Smooth muscle cell (in vitro differentiated cells): Measurements from ENCODE around the gene TBCEL. TPM values are rescaled to one million over a fixed set of nuclear protein-coding genes. Genes with fewer than 3 reads are reported as not detected.

Experiments used
- DNase-seq: peaks from one replicate; lab custom pipeline; 2025; ENCODE audit not compliant: unreplicated experiment; lab: John Stamatoyannopoulos, UW
- H2AFZ ChIP-seq: fragments of 200-600 bp; sonication (generic); 2 replicates; pipeline ENCODE4 v1.6.0; 2016; ENCODE audit warnings: antibody characterized with exemption, low read depth, mild to moderate bottlenecking
- H3F3A ChIP-seq: fragments of 200-600 bp; sonication (generic); 2 replicates; pipeline ENCODE4 v1.6.0; 2017; ENCODE audit warnings: antibody characterized with exemption, low read depth
- H3K27ac ChIP-seq: fragments of 200-600 bp; sonication (generic); 2 replicates; pipeline ENCODE4 v1.5.1; 2016; ENCODE audit warnings: low read depth, mild to moderate bottlenecking
- H3K27me3 ChIP-seq: fragments of 200-600 bp; sonication (generic); 2 replicates; pipeline ENCODE4 v1.6.1; 2016; ENCODE audit warnings: low read depth, mild to moderate bottlenecking
- H3K36me3 ChIP-seq: fragments of 200-600 bp; sonication (generic); 2 replicates; pipeline ENCODE4 v1.5.1; 2016; ENCODE audit warnings: low read depth
- H3K4me1 ChIP-seq: fragments of 200-600 bp; sonication (generic); 2 replicates; pipeline ENCODE4 v1.5.1; 2016; ENCODE audit warnings: low read depth
- H3K4me2 ChIP-seq: fragments of 200-600 bp; sonication (generic); 2 replicates; pipeline ENCODE4 v1.6.0; 2016; ENCODE audit warnings: mild to moderate bottlenecking
- H3K4me3 ChIP-seq: fragments of 200-600 bp; sonication (generic); 2 replicates; pipeline ENCODE4 v1.5.1; 2016; ENCODE audit warnings: mild to moderate bottlenecking
- H3K79me2 ChIP-seq: fragments of 200-600 bp; sonication (generic); 2 replicates; pipeline ENCODE4 v1.6.0; 2016; ENCODE audit warnings: low read depth, mild to moderate bottlenecking
- H3K9ac ChIP-seq: fragments of 200-600 bp; sonication (generic); 2 replicates; pipeline ENCODE4 v1.6.0; 2016; ENCODE audit warnings: low read depth
- H3K9me3 ChIP-seq: fragments of 200-600 bp; sonication (generic); replicated peaks from 2 replicates; pipeline ENCODE4 v1.5.1; 2016; ENCODE audit warnings: low read depth
- H4K20me1 ChIP-seq: fragments of 200-600 bp; sonication (generic); 2 replicates; pipeline ENCODE4 v1.6.0; 2016; ENCODE audit warnings: low read depth
- WGBS: methylation state at CpG from one replicate; pipeline ENCODE4 v1.1.7; 2016; ENCODE audit warnings: low lambda C conversion rate; 5-methylcytosine and 5-hydroxymethylcytosine counted together
- polyA plus RNA-seq: library from polyadenylated mRNA; unstranded; fragments of >200 nt; fragmentation: Nextera tagmentation; extraction: Ambion mirVana; gene quantifications from 2 replicates; pipeline ENCODE4 v1.2.1, GENCODE V29; 2016
- total RNA-seq: library from RNA; depleted of rRNA; stranded (reverse); fragments of >200 nt; gene quantifications from 2 replicates; pipeline ENCODE4 v1.2.3, GENCODE V29; 2014
- TF ChIP-seq, protein P1 (sequence below): fragments of 200-600 bp; sonication (generic); IDR thresholded peaks from 2 replicates; pipeline ENCODE4 v1.5.1; 2017; ENCODE audit warnings: borderline replicate concordance, mild to moderate bottlenecking, antibody characterized with exemption; ENCODE audit not compliant: insufficient read depth, poor library complexity, severe bottlenecking

TBCEL gene
- total and polyA plus RNA-seq, 2 experiments from 2014 or later = 9.6 to 16.0 TPM

DNA sequence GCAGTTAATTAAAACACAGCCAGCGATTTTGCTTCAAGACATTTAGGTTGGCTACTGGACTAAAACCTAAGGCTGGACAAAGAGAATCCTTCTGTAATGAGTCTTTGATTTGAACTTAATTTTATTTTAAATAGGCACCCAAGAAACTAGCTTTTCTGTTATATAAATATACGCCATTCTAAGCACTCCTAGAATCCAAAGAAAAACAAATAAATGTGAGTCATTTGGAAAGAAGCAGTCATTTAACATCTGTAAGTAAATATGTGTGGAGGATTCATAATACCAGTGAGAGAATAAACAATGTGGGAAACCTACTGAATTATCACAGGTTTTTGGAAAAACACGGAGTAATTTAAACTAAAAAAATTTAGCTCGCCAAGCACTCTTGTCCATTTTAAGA, 76.0 kb downstream of the TBCEL start:
- no peak overlapping the region for H3K4me3 ChIP-seq
- TF ChIP-seq, protein P1, sequence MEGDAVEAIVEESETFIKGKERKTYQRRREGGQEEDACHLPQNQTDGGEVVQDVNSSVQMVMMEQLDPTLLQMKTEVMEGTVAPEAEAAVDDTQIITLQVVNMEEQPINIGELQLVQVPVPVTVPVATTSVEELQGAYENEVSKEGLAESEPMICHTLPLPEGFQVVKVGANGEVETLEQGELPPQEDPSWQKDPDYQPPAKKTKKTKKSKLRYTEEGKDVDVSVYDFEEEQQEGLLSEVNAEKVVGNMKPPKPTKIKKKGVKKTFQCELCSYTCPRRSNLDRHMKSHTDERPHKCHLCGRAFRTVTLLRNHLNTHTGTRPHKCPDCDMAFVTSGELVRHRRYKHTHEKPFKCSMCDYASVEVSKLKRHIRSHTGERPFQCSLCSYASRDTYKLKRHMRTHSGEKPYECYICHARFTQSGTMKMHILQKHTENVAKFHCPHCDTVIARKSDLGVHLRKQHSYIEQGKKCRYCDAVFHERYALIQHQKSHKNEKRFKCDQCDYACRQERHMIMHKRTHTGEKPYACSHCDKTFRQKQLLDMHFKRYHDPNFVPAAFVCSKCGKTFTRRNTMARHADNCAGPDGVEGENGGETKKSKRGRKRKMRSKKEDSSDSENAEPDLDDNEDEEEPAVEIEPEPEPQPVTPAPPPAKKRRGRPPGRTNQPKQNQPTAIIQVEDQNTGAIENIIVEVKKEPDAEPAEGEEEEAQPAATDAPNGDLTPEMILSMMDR = no peak
- H3F3A ChIP-seq = no peaks in the 10 kb centered on the region
- H3K4me1 ChIP-seq = peaks cover 15% of the 10 kb centered on the region
- no peak overlapping the region for H2AFZ ChIP-seq
- no peaks in the 10 kb centered on the region for H4K20me1 ChIP-seq
- no peaks in the 10 kb centered on the region for H3K9me3 ChIP-seq
- H3K79me2 ChIP-seq = no peaks in the 10 kb centered on the region
- H3K27ac ChIP-seq = no peak overlapping the region
- WGBS = 49% methylated on average over 4 of the region's 4 CpGs
- no peaks in the 10 kb centered on the region for H3K36me3 ChIP-seq
- H3K9ac ChIP-seq = no peak overlapping the region
- H3K27me3 ChIP-seq = no peaks in the 10 kb centered on the region
- DNase-seq = no peak
- H3K4me2 ChIP-seq = peak overlapping the region; percentile 7

DNA sequence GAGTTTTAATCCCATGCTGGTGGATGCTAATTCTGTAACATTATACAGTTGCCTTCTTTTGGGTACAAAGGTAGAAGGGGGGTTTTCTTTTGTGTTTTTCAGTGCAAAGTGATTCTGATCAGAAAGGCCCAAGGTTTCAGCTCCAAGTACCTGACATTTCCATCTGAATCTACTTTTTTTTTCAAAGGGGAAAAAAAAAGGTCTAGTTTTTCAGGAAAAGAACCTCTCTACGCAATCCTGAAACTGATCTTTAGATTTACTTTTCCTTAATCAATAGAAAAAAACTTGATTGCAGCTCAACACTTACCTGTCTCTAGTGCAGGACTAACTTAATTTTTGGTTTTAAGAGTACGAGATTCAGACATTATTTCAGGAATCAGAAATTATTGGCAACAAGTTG, 77.0 kb downstream of the TBCEL start, which contains the start of gene TECTA:
Gene TECTA (plus strand): TSS at position 301 of the 400 bp plus-strand sequence. CDS start 1,423 bp downstream, outside the sequence.
- TF ChIP-seq, protein P1 = no peak
- Histone ChIP-seq H3K27ac (no peak within 1 kb of the TSS), H3K27me3 (no peaks in the 10 kb centered on the region), H3F3A (no peaks in the 10 kb centered on the region), H3K4me2 (peak within 1 kb of the TSS; percentile 7), H4K20me1 (no peaks in the 10 kb centered on the region), H3K79me2 (no peaks in the 10 kb centered on the region), H3K4me1 (peaks cover 15% of the 10 kb centered on the region), H3K9me3 (no peaks in the 10 kb centered on the region), H3K9ac (no peak within 1 kb of the TSS), H3K4me3 (no peak within 1 kb of the TSS), H3K36me3 (no peaks in the 10 kb centered on the region), H2AFZ (no peak within 1 kb of the TSS)
- 97% methylated on average over 2 of the region's 2 CpGs for WGBS
- no peak for DNase-seq

DNA sequence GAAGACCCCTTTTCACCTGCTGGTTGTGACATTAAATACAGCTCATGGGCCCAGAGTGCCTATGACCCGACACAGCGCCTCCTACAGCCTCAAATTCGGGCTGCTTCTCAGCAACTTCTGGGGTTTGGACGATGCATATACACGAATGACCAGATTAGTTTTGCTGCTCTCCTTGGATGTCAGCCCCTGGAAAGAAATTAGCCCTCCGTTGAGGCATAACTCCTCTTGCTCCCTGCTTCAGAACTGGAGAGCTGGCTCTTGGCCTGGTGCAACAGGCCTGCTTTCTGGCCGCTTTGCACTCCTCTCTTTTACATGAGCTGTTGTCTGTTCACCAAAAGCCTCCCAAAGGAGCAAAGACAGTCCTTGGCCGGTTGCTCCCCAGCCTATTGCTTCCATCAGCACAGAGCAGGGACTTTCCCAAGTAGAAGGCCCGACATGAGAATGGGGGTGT, 80.4 kb downstream of the TBCEL start:
- Histone ChIP-seq H3K36me3 (no peaks in the 10 kb centered on the region), H3K27me3 (peaks cover 5% of the 10 kb centered on the region), H3K79me2 (no peaks in the 10 kb centered on the region), H3K9me3 (no peaks in the 10 kb centered on the region), H3K4me1 (peaks cover 15% of the 10 kb centered on the region), H3K4me2 (no peak overlapping the region), H3K9ac (no peak overlapping the region), H3F3A (no peaks in the 10 kb centered on the region), H3K4me3 (no peak overlapping the region), H2AFZ (no peak overlapping the region), H3K27ac (no peak overlapping the region), H4K20me1 (no peaks in the 10 kb centered on the region)
- WGBS = 83% methylated on average over 9 of the region's 9 CpGs
- no peak for DNase-seq
- TF ChIP-seq, protein P1 = peak; percentile 14

- H3K36me3 ChIP-seq = no peaks in the 10 kb centered on the region
- peaks cover 11% of the 10 kb centered on the region for H3K4me1 ChIP-seq
- H2AFZ ChIP-seq = no peak overlapping the region
- H3F3A ChIP-seq = no peaks in the 10 kb centered on the region
- TF ChIP-seq, protein P1 = no peak
- H3K4me2 ChIP-seq = no peak overlapping the region
- DNase-seq = no peak
- H3K9ac ChIP-seq = no peak overlapping the region
- no peak overlapping the region for H3K4me3 ChIP-seq
- H3K27ac ChIP-seq = no peak overlapping the region
- H3K9me3 ChIP-seq = no peaks in the 10 kb centered on the region
- H3K79me2 ChIP-seq = no peaks in the 10 kb centered on the region
- 81% methylated on average over 4 of the region's 4 CpGs for WGBS
- H4K20me1 ChIP-seq = no peaks in the 10 kb centered on the region
- H3K27me3 ChIP-seq = peaks cover 5% of the 10 kb centered on the region
Measured at GRCh38 chr11:121105063-121105480, 81.2 kb downstream of the TBCEL start.
